Esophagus muscularis mucosa (tissue), 4 donors: ENCODE results near the gene RPS23. TPM values are rescaled to one million over a fixed set of nuclear protein-coding genes. Genes with fewer than 3 reads are reported as not detected.

ENCODE experiments used
- DNase-seq: peaks from one replicate; pipeline ENCODE4 v3.0.0-alpha.2; 2017; ENCODE audit errors: extremely low spot score
- H3K27ac ChIP-seq, 4 donors: fragments of 200-600 bp; sonication (generic); replicated peaks in 1 of 4; 1 replicate in 3 of 4; 2 replicates in 1 of 4; pipeline ENCODE4 v1.5.1; 2016 to 2019; ENCODE audit warnings: mild to moderate bottlenecking in 1 of 4
- H3K27me3 ChIP-seq, 4 donors: fragments of 200-600 bp; sonication (generic); one replicate each; pipeline versions ENCODE4 v1.5.1 to v1.6.0; 2016 to 2019
- H3K36me3 ChIP-seq, 4 donors: fragments of 200-600 bp; sonication (generic); one replicate each; pipeline ENCODE4 v1.5.1; 2016 to 2019
- H3K4me1 ChIP-seq, 4 donors: fragments of 200-600 bp; sonication (generic); one replicate each; pipeline ENCODE4 v1.5.1; 2016 to 2019
- H3K4me3 ChIP-seq, 4 donors: fragments of 200-600 bp; sonication (generic); 1 replicate in 2 of 4; 2 replicates in 2 of 4; pipeline ENCODE4 v1.5.1; 2016 to 2019; ENCODE audit warnings: mild to moderate bottlenecking in 4 of 4, moderate library complexity in 1 of 4
- H3K9me3 ChIP-seq, 4 donors: fragments of 200-600 bp; sonication (generic); 1 replicate in 3 of 4; 2 replicates in 1 of 4; pipeline ENCODE4 v1.5.1; 2016 to 2019
- EP300 ChIP-seq: sonication (generic); formaldehyde crosslinking; IDR thresholded peaks from one replicate; pipeline ENCODE4 v1.6.1; 2017; ENCODE audit warnings: antibody characterized with exemption
- POLR2A ChIP-seq: fragments of 450-650 bp; IDR thresholded peaks from one replicate; pipeline ENCODE4 v1.6.1; 2017; ENCODE audit warnings: antibody characterized with exemption, moderate library complexity, mild to moderate bottlenecking, low read depth
- POLR2AphosphoS5 ChIP-seq, 2 donors: sonication (generic); formaldehyde crosslinking; IDR thresholded peaks; one replicate each; pipeline ENCODE4 v1.6.1; 2017; ENCODE audit warnings: antibody characterized with exemption in 2 of 2
- WGBS: methylation state at CpG from one replicate; pipeline ENCODE4 v1.1.5; 2018; 5-methylcytosine and 5-hydroxymethylcytosine counted together
- intact Hi-C: fragments of 100-400 bp; cut with DNase I; formaldehyde crosslinking; loops from one replicate; pipeline ENCODE4 v1.15.1; 2023
- total RNA-seq, 4 donors: library from RNA; depleted of rRNA; stranded (reverse); fragments of >200 nt; gene quantifications; one replicate each; pipeline versions ENCODE4 v1.1.0 to v1.2.1, GENCODE V29; 2016
- TF ChIP-seq, protein P1 (sequence below), 3 experiments: fragments of 200-600 bp in 2 of 3; fragments of 450-650 bp in 1 of 3; sonication (generic) in 2 of 3; IDR thresholded peaks; one replicate each; pipeline ENCODE4 v1.5.1; 2017 to 2019; ENCODE audit warnings: antibody characterized with exemption in 3 of 3, mild to moderate bottlenecking in 2 of 3, moderate library complexity in 1 of 3

The RPS23 gene
- total RNA-seq, 4 donors from 2014 or later, result 2,601 to 3,337 (median 2,967) TPM

DNA sequence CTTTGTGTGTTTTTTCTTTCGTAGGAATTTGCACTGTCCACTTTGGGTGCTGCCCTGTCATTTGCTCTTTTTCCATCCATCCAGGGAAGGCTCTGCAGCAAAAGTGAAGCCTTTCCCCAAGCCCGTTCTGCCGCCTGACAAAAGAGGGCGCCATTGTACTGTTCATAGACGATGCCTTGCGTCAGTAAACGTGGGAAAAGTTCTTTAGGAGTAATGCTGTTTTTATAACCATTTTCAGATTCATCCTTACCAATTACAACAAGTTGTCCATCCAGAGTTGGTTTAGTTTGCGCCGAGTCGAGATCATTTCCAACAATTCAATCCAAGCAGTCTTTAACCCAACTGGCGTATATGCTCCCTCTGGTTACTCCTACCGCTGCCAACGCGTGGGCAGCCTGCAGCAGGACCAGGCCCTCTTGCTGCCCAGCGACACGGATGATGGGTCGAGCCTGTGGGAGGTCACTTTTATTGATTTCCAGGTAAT, 34.3 kb upstream of the RPS23 start:
- WGBS, result 43% methylated on average over 17 of the region's 17 CpGs
- Histone ChIP-seq H3K4me3 (no peak overlapping the region), H3K4me1 (peaks cover 5 to 11% (median 6%) of the 10 kb centered on the region in 4 donors), H3K36me3 (peaks cover 0 to 14% (median 0%) of the 10 kb centered on the region in 4 donors), H3K9me3 (no peaks in the 10 kb centered on the region), H3K27me3 (no peaks in the 10 kb centered on the region), H3K27ac (no peak overlapping the region)
- intact Hi-C loops, result no loop called here
- TF ChIP-seq EP300 (no peak), POLR2AphosphoS5 (IDR thresholded peaks at IDR 0.05) (no peak), POLR2A (no peak)
- TF ChIP-seq, protein P1, sequence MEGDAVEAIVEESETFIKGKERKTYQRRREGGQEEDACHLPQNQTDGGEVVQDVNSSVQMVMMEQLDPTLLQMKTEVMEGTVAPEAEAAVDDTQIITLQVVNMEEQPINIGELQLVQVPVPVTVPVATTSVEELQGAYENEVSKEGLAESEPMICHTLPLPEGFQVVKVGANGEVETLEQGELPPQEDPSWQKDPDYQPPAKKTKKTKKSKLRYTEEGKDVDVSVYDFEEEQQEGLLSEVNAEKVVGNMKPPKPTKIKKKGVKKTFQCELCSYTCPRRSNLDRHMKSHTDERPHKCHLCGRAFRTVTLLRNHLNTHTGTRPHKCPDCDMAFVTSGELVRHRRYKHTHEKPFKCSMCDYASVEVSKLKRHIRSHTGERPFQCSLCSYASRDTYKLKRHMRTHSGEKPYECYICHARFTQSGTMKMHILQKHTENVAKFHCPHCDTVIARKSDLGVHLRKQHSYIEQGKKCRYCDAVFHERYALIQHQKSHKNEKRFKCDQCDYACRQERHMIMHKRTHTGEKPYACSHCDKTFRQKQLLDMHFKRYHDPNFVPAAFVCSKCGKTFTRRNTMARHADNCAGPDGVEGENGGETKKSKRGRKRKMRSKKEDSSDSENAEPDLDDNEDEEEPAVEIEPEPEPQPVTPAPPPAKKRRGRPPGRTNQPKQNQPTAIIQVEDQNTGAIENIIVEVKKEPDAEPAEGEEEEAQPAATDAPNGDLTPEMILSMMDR (IDR thresholded peaks at IDR 0.05), result peak; percentile 68 to 79 (median 69)
- no peak for DNase-seq

DNA sequence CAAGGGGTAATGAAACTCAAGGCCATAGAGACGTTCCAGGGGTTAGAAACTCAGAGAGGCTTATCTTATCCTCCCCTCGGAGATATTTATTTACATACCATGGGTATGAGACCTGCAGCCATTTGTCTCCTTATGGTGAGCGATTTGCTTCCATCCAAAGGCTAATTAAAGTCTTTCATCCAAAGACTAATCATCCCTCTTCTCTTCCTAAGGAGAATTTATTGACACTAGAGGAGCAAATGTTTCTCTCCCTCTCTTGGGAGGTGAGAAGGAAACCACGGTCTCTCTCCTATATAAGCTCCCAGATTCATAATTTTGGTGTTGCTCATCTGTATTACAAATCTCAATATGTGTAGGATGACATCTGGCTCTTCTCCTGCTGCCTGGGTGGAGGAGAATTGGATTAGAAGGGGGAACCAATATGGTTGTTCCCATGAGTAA, 31.0 kb upstream of the RPS23 start:
- H3K27ac ChIP-seq, result no peak overlapping the region
- H3K36me3 ChIP-seq, result peaks cover 0 to 31% (median 2%) of the 10 kb centered on the region in 4 donors
- H3K4me3 ChIP-seq, result no peak overlapping the region
- intact Hi-C loops, result no loop called here
- 75% methylated on average over 4 of the region's 4 CpGs for WGBS
- H3K9me3 ChIP-seq, result no peaks in the 10 kb centered on the region
- H3K4me1 ChIP-seq, result peaks cover 5 to 15% (median 9%) of the 10 kb centered on the region in 4 donors
- no peaks in the 10 kb centered on the region for H3K27me3 ChIP-seq
- DNase-seq, result no peak
- TF ChIP-seq, protein P1 (IDR thresholded peaks at IDR 0.05), result no peak
- no peak for TF ChIP-seq EP300
- TF ChIP-seq POLR2AphosphoS5 (IDR thresholded peaks at IDR 0.05), result no peak

DNA sequence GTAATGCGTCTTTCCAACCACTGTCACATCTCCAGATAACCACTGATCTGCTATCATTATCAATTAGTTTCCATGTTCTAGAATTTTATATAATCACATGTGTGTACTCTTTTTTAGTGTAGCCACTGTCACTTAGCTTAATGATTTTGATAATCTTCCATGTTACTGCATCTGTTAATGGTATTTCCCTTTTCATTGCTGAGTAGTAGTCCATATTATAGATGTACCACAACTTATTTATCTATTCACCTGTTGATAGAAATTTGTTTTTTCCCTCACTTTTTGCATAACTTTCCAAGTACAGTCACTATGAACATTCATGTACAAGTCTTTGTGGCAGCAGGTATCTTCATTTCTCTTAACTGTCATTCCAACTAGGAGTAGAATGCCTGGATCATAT, 30.3 kb upstream of the RPS23 start:
- no peak for DNase-seq
- Histone ChIP-seq H3K4me1 (peaks cover 5 to 15% (median 9%) of the 10 kb centered on the region in 4 donors), H3K4me3 (no peak overlapping the region), H3K27me3 (no peaks in the 10 kb centered on the region), H3K36me3 (peaks cover 0 to 31% (median 2%) of the 10 kb centered on the region in 4 donors), H3K27ac (no peak overlapping the region), H3K9me3 (no peaks in the 10 kb centered on the region)
- 95% methylated on average over 1 of the region's 1 CpG for WGBS
- TF ChIP-seq EP300 (no peak), POLR2A (no peak)
- TF ChIP-seq, protein P1 (IDR thresholded peaks at IDR 0.05), result no peak
- intact Hi-C loops, result no loop called here

DNA sequence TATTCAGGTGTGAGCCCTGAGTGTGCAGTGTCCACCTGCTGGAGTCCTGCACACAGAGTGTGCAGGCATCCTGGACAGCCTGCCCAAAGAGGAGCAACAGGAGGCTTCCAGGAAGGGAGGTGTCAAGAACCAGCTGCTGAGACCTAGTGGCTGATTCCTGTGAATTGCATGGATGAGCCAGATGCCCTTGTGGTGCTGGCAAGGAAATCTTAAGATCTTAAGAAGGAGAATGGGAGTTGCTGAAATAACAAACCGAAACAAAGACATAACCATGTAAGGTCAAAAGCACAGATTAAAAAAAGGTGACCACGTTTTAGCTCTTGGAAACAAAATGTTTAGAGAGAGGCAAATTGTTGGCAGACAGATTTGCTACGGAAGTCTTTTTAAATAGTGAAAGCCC, 29.3 kb upstream of the RPS23 start:
- Histone ChIP-seq H3K27me3 (no peaks in the 10 kb centered on the region), H3K4me1 (peaks cover 1 to 13% (median 9%) of the 10 kb centered on the region in 4 donors), H3K4me3 (no peak overlapping the region), H3K9me3 (no peaks in the 10 kb centered on the region), H3K36me3 (peaks cover 0 to 31% (median 2%) of the 10 kb centered on the region in 4 donors), H3K27ac (peak overlapping the region in 2 of 4 donors; percentile 4 to 22)
- WGBS, result 35% methylated on average over 3 of the region's 3 CpGs
- no peak for DNase-seq
- TF ChIP-seq, protein P1 (IDR thresholded peaks at IDR 0.05), result no peak
- peak in 1 of 2 donors; percentile 25 for TF ChIP-seq POLR2AphosphoS5 (IDR thresholded peaks at IDR 0.05)
- intact Hi-C loops, result no loop called here

DNA sequence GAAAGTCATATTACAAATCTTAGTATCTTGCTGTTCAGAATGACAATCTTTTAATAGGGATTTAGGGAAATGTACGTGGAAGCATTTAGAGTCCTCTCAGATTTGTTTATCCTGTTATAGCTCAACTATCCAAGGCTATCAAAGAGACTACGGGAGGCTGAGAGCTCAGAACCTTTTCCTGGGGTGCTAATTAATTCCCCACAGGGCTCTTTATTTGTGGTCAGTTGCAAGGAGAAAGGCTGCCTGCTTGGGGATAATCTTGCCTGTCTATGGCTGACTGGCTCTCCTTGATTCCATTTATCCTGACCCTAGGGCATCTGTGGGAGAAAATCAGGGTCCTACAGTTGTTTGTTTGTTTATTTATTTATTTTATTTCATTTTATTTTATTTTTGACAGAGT, 28.0 kb upstream of the RPS23 start:
- no peak for DNase-seq
- no peak for TF ChIP-seq EP300
- TF ChIP-seq, protein P1 (IDR thresholded peaks at IDR 0.05), result no peak
- no peaks in the 10 kb centered on the region for H3K27me3 ChIP-seq
- intact Hi-C loops, result no loop called here
- H3K4me1 ChIP-seq, result peaks cover 0 to 10% (median 9%) of the 10 kb centered on the region in 4 donors
- no peaks in the 10 kb centered on the region for H3K9me3 ChIP-seq
- WGBS, result 90% methylated on average over 2 of the region's 2 CpGs
- no peak overlapping the region for H3K27ac ChIP-seq
- peaks cover 0 to 28% (median 2%) of the 10 kb centered on the region in 4 donors for H3K36me3 ChIP-seq
- no peak overlapping the region for H3K4me3 ChIP-seq
